RWPE2 (cell line): ENCODE data around the gene CDKN2AIP.

Source experiments
- ATAC-seq: fragments of 200-7000 bp; cut with Tn5 transposase; 3 replicates; pipeline ENCODE4 v1.9.1; 2021; ENCODE audit warnings: low read depth
- DNase-seq: peaks from one replicate; pipeline ENCODE4 v3.0.0-alpha.2; 2020; ENCODE audit warnings: low spot score
- H3K27ac ChIP-seq: fragments of 450-650 bp; 2 replicates; pipeline ENCODE4 v1.5.1; 2017; ENCODE audit warnings: mild to moderate bottlenecking; ENCODE audit not compliant: poor library complexity, severe bottlenecking
- H3K27me3 ChIP-seq: fragments of 250-450 bp; sonication (Bioruptor Pico); 2 replicates; pipeline ENCODE4 v1.5.1; 2021; ENCODE audit warnings: mild to moderate bottlenecking, moderate library complexity; ENCODE audit not compliant: insufficient read depth, poor library complexity, severe bottlenecking
- H3K36me3 ChIP-seq: fragments of 250-450 bp; sonication (Bioruptor Pico); 2 replicates; pipeline ENCODE4 v1.5.1; 2020; ENCODE audit warnings: low read depth, mild to moderate bottlenecking, moderate library complexity
- H3K4me1 ChIP-seq: fragments of 250-450 bp; sonication (Bioruptor Pico); 2 replicates; pipeline ENCODE4 v1.5.1; 2021; ENCODE audit warnings: mild to moderate bottlenecking, moderate library complexity; ENCODE audit not compliant: insufficient read depth, poor library complexity, severe bottlenecking
- H3K4me3 ChIP-seq: fragments of 250-450 bp; sonication (Bioruptor Pico); 2 replicates; pipeline ENCODE4 v1.5.1; 2021; ENCODE audit warnings: mild to moderate bottlenecking, moderate library complexity; ENCODE audit not compliant: severe bottlenecking
- H3K9me3 ChIP-seq: fragments of 250-450 bp; sonication (Bioruptor Pico); 2 replicates; pipeline ENCODE4 v1.5.1; 2021; ENCODE audit warnings: mild to moderate bottlenecking, moderate library complexity; ENCODE audit not compliant: severe bottlenecking
- CTCF ChIP-seq: fragments of 450-650 bp; IDR thresholded peaks from one replicate; pipeline ENCODE4 v1.5.1; 2017; ENCODE audit warnings: mild to moderate bottlenecking, moderate library complexity; ENCODE audit not compliant: poor library complexity, severe bottlenecking

CDKN2AIP gene

GRCh38 chr4:183424109-183424744 lies 20.2 kb upstream of the CDKN2AIP start:
- Histone ChIP-seq H3K27ac (peak overlapping the region; percentile 43), H3K36me3 (no peaks in the 10 kb centered on the region), H3K4me1 (peaks cover 16% of the 10 kb centered on the region), H3K4me3 (no peak overlapping the region), H3K27me3 (no peaks in the 10 kb centered on the region), H3K9me3 (no peaks in the 10 kb centered on the region)
- ATAC-seq (no peak), DNase-seq (no peak)
- no peak for TF ChIP-seq CTCF

GRCh38 chr4:183426507-183426906 lies 17.9 kb upstream of the CDKN2AIP start:
- Histone ChIP-seq H3K27ac (no peak overlapping the region), H3K4me1 (peaks cover 16% of the 10 kb centered on the region), H3K9me3 (no peaks in the 10 kb centered on the region), H3K36me3 (no peaks in the 10 kb centered on the region), H3K27me3 (no peaks in the 10 kb centered on the region), H3K4me3 (no peak overlapping the region)
- TF ChIP-seq CTCF, result no peak
- no peak for ATAC-seq
- DNase-seq, result no peak

- Histone ChIP-seq H3K4me1 (peaks cover 5% of the 10 kb centered on the region), H3K36me3 (no peaks in the 10 kb centered on the region), H3K9me3 (no peaks in the 10 kb centered on the region), H3K27ac (no peak overlapping the region), H3K27me3 (no peaks in the 10 kb centered on the region), H3K4me3 (no peak overlapping the region)
- no peak for TF ChIP-seq CTCF
- no peak for DNase-seq
- ATAC-seq, result no peak
These were observed 14.9 kb upstream of the CDKN2AIP start for GRCh38 chr4:183429489-183429888.

DNA sequence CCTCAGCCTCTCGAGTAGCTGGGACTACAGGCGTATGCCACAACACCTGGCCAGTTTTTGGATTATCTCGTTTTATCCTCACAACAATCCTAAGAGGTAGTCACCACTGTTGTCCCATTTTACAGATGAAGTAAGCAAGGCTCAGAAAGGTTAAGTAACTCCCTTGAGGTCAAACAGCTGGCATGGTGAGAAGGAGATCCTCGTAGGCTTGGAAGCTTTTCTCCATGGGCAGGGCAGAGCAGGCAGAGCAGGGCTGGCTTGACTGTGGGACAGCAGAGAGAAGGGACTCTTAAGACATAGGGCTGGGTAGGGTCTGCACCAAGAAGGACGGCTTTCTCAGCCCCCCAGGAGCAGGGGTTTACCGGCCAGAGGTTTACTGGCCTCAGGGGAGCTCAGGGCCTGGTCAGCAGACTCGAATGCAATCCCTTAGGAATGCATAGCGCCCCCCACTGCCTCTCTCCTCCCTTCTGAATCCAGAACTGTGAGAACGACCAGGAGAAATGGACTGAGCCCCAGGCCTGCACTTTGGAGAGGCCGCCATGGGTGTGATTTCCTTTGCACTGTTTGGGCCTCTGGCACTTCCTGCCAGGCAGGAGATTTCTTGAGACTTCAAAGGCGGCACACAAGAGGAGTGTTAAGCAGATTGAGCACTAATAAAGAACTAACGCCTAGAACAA lies 14.0 kb upstream of the CDKN2AIP start:
- no peaks in the 10 kb centered on the region for H3K27me3 ChIP-seq
- ATAC-seq, result no peak
- no peak for TF ChIP-seq CTCF

DNA sequence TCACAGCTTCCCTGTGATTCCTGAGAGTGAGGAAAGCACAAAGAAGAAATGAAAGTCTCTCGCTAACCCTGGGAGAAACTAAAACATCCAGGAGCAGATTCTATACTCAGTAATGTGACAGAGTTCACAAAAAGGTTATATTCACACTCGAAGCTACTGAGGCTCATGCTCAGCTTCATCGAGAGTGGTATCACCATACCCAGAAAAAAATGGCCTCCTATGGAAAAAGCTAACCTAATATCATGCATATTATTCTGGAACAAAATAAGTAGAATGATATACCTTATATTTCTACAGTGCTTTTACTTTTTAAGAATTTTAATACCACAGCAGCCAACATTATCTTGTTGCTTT lies 13.5 kb upstream of the CDKN2AIP start:
- H3K36me3 ChIP-seq, result no peaks in the 10 kb centered on the region
- H3K27me3 ChIP-seq, result no peaks in the 10 kb centered on the region
- no peak overlapping the region for H3K27ac ChIP-seq
- H3K4me1 ChIP-seq, result no peaks in the 10 kb centered on the region
- TF ChIP-seq CTCF, result no peak
- no peak for ATAC-seq
- no peak overlapping the region for H3K4me3 ChIP-seq
- DNase-seq, result no peak
- H3K9me3 ChIP-seq, result no peaks in the 10 kb centered on the region

More for the DNA sequence above, 14.0 kb upstream of the CDKN2AIP start:
- no peak overlapping the region for H3K27ac ChIP-seq
- H3K4me1 ChIP-seq, result no peaks in the 10 kb centered on the region
- no peak for DNase-seq
- H3K36me3 ChIP-seq, result no peaks in the 10 kb centered on the region
- no peak overlapping the region for H3K4me3 ChIP-seq
- no peaks in the 10 kb centered on the region for H3K9me3 ChIP-seq
